GM19099 (cell line): ENCODE data around the gene TLE2.

Experiments used
- POLR2A ChIP-seq: IDR thresholded peaks from 3 replicates; pipeline ENCODE4 v1.6.1; 2011; ENCODE audit warnings: low read depth; ENCODE audit not compliant: insufficient read length; ENCODE audit errors: extremely low read depth

The TLE2 gene

GRCh38 chr19:3045885-3046697, 17.0 kb upstream of the TLE2 start:
- TF ChIP-seq POLR2A = no peak

- TF ChIP-seq POLR2A = no peak
Measured at GRCh38 chr19:3045191-3045590, 16.1 kb upstream of the TLE2 start.

GRCh38 chr19:3042621-3043267, 13.7 kb upstream of the TLE2 start:
- TF ChIP-seq POLR2A = no peak

GRCh38 chr19:3041761-3042620, 12.9 kb upstream of the TLE2 start:
- no peak for TF ChIP-seq POLR2A

GRCh38 chr19:3041327-3041726, 12.2 kb upstream of the TLE2 start:
- no peak for TF ChIP-seq POLR2A

GRCh38 chr19:3039641-3040077, 10.6 kb upstream of the TLE2 start:
- TF ChIP-seq POLR2A = no peak

- no peak for TF ChIP-seq POLR2A
Measured at GRCh38 chr19:3039125-3039524, 10.0 kb upstream of the TLE2 start.

- no peak for TF ChIP-seq POLR2A
Measured at GRCh38 chr19:3038214-3038613, 9.1 kb upstream of the TLE2 start.

- peak; percentile 46 for TF ChIP-seq POLR2A
Measured at GRCh38 chr19:3036119-3036976, 7.3 kb upstream of the TLE2 start.

GRCh38 chr19:3035542-3036118, 6.5 kb upstream of the TLE2 start:
- peak; percentile 60 for TF ChIP-seq POLR2A

GRCh38 chr19:3034656-3035541, 5.8 kb upstream of the TLE2 start:
- TF ChIP-seq POLR2A = no peak

GRCh38 chr19:3034406-3034655, 5.3 kb upstream of the TLE2 start:
- TF ChIP-seq POLR2A = no peak

- TF ChIP-seq POLR2A = no peak
Measured at GRCh38 chr19:3033595-3034405, 4.7 kb upstream of the TLE2 start.

- no peak for TF ChIP-seq POLR2A
Measured at GRCh38 chr19:3031607-3031867, 2.5 kb upstream of the TLE2 start.
